GM12878 (cell line): ENCODE results near the gene TUBB3.

Source experiments
- ASH2L ChIP-seq: fragments of 300-600, 200-600 bp; sonication (generic); IDR thresholded peaks from 2 replicates; pipeline ENCODE4 v1.6.1; 2017; ENCODE audit warnings: low read depth, mild to moderate bottlenecking, borderline replicate concordance
- CTCF ChIP-seq, 3 experiments: IDR thresholded peaks in 2 of 3; conservative IDR thresholded peaks in 1 of 3; 2 replicates each; pipeline ENCODE4 v1.5.1; 2011; ENCODE audit warnings: low read depth in 3 of 3, low read length in 3 of 3, mild to moderate bottlenecking in 3 of 3, control low read depth in 2 of 3, moderate library complexity in 2 of 3, inconsistent platforms in 1 of 3, mixed read lengths in 1 of 3; ENCODE audit not compliant: control insufficient read depth in 2 of 3, insufficient read depth in 1 of 3; ENCODE audit errors: extremely low read depth in 1 of 3
- NFYA ChIP-seq: IDR thresholded peaks from 2 replicates; pipeline ENCODE4 v1.6.1; 2011; ENCODE audit warnings: low read depth, mild to moderate bottlenecking, low read length, improper control_type of control experiment, borderline replicate concordance
- NR2C2 ChIP-seq: IDR thresholded peaks from 2 replicates; pipeline ENCODE4 v1.6.1; 2011; ENCODE audit warnings: borderline replicate concordance, low read depth; ENCODE audit not compliant: control insufficient read depth, insufficient read length
- NR2F1 ChIP-seq: fragments of 450-650 bp; conservative IDR thresholded peaks from 2 replicates; pipeline ENCODE4 v1.6.1; 2017; ENCODE audit warnings: mild to moderate bottlenecking
- POLR2A ChIP-seq: IDR thresholded peaks from 2 replicates; pipeline ENCODE4 v1.6.1; 2011; ENCODE audit warnings: low read depth, mild to moderate bottlenecking, low read length
- REST ChIP-seq: IDR thresholded peaks from 2 replicates; pipeline ENCODE4 v1.6.1; 2012; ENCODE audit warnings: mild to moderate bottlenecking, low read depth, low read length
- TF ChIP-seq, protein P1 (sequence below): IDR thresholded peaks from 2 replicates; pipeline ENCODE4 v1.6.1; 2011; ENCODE audit warnings: borderline replicate concordance, low read depth, mild to moderate bottlenecking, moderate library complexity, mixed read lengths, low read length; ENCODE audit not compliant: insufficient read depth; ENCODE audit errors: extremely low read length

DNA sequence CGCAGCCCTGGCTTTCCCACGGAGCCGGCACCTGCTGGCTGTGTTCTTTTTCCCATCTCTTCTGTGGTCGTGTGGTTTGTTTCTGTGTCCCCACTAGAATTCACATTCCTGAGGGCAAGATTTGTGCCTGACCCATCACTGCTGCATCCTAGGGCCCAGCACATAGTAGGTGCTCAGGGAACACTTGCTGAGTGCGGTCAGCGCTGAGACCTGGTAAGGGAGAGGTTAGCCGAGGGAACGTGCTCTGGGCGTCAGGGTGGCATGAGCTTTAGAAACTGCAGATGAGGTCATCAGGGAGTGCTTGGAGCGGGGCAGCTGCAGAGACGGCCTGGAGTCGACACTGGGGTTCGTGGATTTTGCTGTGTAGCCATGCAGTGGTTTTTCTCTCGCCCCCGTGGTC, 31.3 kb downstream of the TUBB3 start:
- TF ChIP-seq, protein P1, sequence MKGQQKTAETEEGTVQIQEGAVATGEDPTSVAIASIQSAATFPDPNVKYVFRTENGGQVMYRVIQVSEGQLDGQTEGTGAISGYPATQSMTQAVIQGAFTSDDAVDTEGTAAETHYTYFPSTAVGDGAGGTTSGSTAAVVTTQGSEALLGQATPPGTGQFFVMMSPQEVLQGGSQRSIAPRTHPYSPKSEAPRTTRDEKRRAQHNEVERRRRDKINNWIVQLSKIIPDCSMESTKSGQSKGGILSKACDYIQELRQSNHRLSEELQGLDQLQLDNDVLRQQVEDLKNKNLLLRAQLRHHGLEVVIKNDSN = no peak
- TF ChIP-seq CTCF (IDR thresholded peaks at IDR 0.05 in 2 of 3, conservative IDR thresholded peaks at IDR 0.05 in 1 of 3; ENCODE audit: control insufficient read depth in 2 of 3, extremely low read depth in 1 of 3, insufficient read depth in 1 of 3, low read depth in 3 of 3, low read length in 3 of 3) (no peak), ASH2L (no peak), POLR2A (no peak), NR2C2 (no peak), NR2F1 (no peak), REST (no peak), NFYA (no peak)
